GM06990 (cell line): ENCODE measurements around the gene CBX2.

Experiments used
- DNase-seq: peaks from one replicate; pipeline ENCODE4 v3.0.0-alpha.2; 2011; ENCODE audit not compliant: insufficient read length; ENCODE audit errors: extremely low read depth
- H3K27me3 ChIP-seq: replicated peaks from 2 replicates; pipeline ENCODE4 v1.6.0; 2011; ENCODE audit warnings: low read length; ENCODE audit not compliant: control insufficient read depth, insufficient read depth
- H3K36me3 ChIP-seq: 2 replicates; pipeline ENCODE4 v1.5.1; 2011; ENCODE audit warnings: low read length; ENCODE audit not compliant: control insufficient read depth, insufficient read depth
- H3K4me3 ChIP-seq: replicated peaks from 2 replicates; pipeline ENCODE4 v1.5.1; 2011; ENCODE audit warnings: low read depth, mild to moderate bottlenecking, control low read depth, low read length
- CTCF ChIP-seq: IDR thresholded peaks from 2 replicates; pipeline ENCODE4 v1.5.1; 2011; ENCODE audit warnings: low read length, control low read depth, mild to moderate bottlenecking, inconsistent platforms; ENCODE audit not compliant: insufficient read depth, poor library complexity, severe bottlenecking

The CBX2 gene

DNA sequence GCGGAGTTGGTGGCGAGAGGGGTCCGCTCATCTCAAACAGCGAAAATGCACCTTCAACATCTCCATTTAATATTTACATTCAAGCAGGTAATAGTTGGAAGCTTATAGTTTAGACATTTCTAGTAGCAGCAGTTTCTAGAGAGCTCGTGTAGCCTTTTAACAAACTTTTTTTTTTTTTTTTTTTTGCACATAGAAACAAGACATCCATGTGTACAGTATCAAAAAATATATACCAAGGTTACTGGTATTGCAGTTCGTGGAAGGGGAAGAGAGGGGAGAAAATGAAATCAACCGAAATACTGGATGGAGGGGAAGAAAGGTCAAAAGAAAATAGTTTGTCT, 55.1 kb downstream of the CBX2 start:
- Histone ChIP-seq H3K27me3 (no peaks in the 10 kb centered on the region), H3K36me3 (peaks cover 6% of the 10 kb centered on the region), H3K4me3 (no peak overlapping the region)
- TF ChIP-seq CTCF: no peak
- no peak for DNase-seq

DNA sequence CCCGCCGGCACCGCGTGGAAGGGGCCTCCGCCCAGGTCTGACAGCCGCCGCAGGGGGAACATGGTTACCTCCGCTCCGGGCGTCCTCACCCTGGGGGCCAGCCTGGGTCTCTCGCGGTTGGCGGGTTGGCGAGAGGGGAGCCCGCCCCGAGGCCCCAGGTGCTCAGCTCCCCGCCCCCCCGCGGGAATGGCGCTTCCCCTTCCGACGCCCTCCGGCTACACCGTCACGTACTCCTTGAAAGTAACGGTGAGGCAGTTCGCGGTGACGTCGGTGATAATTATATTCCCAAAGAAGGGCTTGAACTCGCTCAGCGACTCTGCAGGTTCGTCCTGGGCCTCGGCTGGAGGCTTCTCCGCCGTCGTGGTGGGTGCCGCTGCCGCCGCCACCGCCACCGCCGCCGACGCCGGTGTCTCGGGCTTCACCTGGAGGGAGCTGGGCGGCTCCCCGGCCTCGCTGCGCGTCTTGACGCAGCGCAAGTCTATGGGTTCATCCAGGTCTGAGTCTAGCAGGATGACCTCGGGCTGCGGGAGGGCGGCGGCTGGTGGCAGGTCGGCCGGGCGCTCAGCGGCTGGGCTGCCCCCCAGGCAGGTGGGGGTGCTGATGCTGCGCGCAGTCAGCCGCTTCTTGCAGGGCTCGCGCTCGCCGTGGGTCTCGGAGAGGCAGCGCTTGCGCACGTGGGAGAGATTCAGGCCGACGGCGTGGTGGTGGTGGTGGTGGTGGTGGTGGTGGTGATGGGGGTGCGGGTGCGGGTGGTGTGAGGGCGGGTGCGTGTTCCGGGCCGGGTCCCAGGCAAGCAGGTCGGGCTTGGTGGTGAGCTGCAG, 56.0 kb downstream of the CBX2 start:
- no peak overlapping the region for H3K4me3 ChIP-seq
- peaks cover 6% of the 10 kb centered on the region for H3K36me3 ChIP-seq
- no peak for TF ChIP-seq CTCF
- no peak for DNase-seq
- H3K27me3 ChIP-seq: no peaks in the 10 kb centered on the region

- no peak for DNase-seq
- no peaks in the 10 kb centered on the region for H3K27me3 ChIP-seq
Measured at GRCh38 chr17:79834565-79835469, 56.9 kb downstream of the CBX2 start.

DNA sequence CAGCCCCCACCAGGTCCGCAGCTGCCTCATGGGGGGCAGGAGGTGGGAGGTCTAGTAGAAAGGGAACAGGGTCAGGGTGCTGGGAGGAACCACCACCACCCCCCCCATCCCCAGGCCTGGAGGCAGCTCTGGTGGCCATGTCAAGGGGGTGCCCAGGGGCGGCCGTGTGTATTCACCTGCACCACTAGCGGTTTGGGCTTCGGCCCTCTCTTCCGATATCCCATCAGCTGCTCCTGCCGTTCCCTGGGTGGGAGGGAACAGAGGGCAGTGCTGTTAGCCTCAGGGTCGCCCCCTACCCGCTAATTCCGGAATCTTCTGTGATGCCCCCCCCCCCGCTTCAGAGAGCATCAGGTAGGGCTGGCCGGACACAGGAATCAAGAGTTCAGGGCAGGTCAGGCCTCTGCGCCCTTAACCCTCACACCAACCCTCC, 57.5 kb downstream of the CBX2 start:
- no peak overlapping the region for H3K4me3 ChIP-seq
- no peak for DNase-seq
- TF ChIP-seq CTCF: no peak
- H3K36me3 ChIP-seq: peaks cover 6% of the 10 kb centered on the region
- no peaks in the 10 kb centered on the region; the same call in 1 of the 2 replicates for H3K27me3 ChIP-seq

More at GRCh38 chr17:79834565-79835469, 56.9 kb downstream of the CBX2 start:
- TF ChIP-seq CTCF: peak; percentile 61
- Histone ChIP-seq H3K4me3 (no peak overlapping the region), H3K36me3 (peaks cover 6% of the 10 kb centered on the region)

DNA sequence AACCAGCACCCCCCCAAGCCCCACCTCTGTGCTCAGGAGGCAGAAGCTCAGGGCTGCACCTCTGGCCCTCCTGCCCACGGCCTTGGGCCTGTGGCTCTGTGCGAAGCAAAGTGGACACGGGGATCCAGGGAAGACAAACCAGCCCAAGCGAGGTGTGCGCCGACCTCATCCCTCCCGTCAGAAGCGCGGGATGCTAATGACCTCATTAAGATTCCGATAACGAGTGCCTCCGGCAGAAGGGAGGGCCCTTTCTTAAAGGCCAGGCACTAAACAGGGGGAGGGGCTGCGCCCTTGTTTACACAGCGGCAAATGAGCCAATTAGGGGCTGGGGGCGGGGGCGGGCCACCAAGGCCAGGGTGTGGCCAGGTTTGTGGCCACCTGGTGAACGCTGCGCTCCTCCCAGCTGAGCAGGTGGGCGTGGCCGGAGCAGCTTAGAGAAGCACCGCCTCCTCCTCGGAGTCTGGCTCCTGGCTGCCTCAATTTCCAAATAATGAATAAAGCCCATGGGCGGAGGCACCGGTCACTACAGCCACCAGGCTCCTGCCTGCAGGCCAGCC, 58.1 kb downstream of the CBX2 start:
- TF ChIP-seq CTCF: no peak
- no peaks in the 10 kb centered on the region; the same call in 1 of the 2 replicates for H3K27me3 ChIP-seq
- H3K36me3 ChIP-seq: peaks cover 6% of the 10 kb centered on the region
- no peak for DNase-seq
- no peak overlapping the region for H3K4me3 ChIP-seq
